ENCODE measurements around the gene OASL.

DNA sequence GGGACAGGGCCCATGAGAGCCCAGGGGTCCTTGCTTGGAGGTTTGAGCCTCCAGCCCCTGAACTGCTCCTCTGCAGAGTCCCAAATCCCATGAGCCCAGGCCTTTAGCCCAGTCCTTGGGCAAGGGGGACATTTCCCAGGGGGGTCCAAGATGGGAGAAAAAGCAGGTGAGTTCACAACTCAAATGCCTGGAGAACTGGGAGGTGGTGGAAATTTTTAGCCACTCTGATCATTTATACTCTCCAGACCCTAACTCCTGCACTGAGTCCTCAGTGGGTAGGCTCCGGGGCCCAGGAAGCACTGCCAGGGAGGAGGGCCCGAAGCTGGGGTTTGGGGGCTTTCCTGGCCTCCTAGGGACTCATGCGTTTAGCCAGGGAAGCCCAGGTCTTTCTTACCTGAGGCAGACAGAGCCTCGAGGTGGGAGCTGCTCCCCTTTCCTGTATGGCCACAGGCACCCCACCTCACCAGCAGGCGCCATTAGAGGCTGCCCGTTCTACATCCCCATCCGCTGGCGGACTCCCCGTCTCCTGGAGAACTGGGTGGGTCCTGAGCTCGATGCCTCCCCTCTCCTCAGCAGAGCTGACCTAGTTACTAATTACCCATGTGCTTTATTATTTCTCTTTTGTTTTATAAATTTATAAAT, 59.7 kb downstream of the OASL start:
- TF ChIP-seq ARNT (IDR thresholded peaks at IDR 0.05) (no peak), SP1 (IDR thresholded peaks at IDR 0.05) (no peak), FOXK2 (IDR thresholded peaks at IDR 0.05) (no peak), FOXA1 (IDR thresholded peaks at IDR 0.05) (no peak), ZNF384 (IDR thresholded peaks at IDR 0.05) (no peak), FOXM1 (IDR thresholded peaks at IDR 0.05; ENCODE audit: borderline replicate concordance) (no peak), NFRKB (IDR thresholded peaks at IDR 0.05) (no peak), HDGF (IDR thresholded peaks at IDR 0.05; ENCODE audit: borderline replicate concordance) (no peak)
- TF ChIP-seq, protein P1, sequence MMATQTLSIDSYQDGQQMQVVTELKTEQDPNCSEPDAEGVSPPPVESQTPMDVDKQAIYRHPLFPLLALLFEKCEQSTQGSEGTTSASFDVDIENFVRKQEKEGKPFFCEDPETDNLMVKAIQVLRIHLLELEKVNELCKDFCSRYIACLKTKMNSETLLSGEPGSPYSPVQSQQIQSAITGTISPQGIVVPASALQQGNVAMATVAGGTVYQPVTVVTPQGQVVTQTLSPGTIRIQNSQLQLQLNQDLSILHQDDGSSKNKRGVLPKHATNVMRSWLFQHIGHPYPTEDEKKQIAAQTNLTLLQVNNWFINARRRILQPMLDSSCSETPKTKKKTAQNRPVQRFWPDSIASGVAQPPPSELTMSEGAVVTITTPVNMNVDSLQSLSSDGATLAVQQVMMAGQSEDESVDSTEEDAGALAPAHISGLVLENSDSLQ (IDR thresholded peaks at IDR 0.05): no peak

Data from HEK293T (cell line).